Esophagus squamous epithelium (tissue), 5 donors: Measurements from ENCODE around the gene TUFM. TPM values are rescaled to one million over a fixed set of nuclear protein-coding genes. Genes with fewer than 3 reads are reported as not detected.
A peak's percentile ranks its signal among the peaks of the same experiment; 100 is the strongest.
"Not testable (repeated sequence)": the region's sequence is repeated elsewhere in the genome, so short reads cannot be mapped to it uniquely, and the experiment has no call there.

Experiments used
- DNase-seq: peaks from one replicate; lab custom pipeline; 2025; lab: John Stamatoyannopoulos, UW
- H3K27ac ChIP-seq, 4 donors: fragments of 200-600 bp; sonication (generic); one replicate each; pipeline ENCODE4 v1.5.1; 2016 to 2019; ENCODE audit warnings: mild to moderate bottlenecking in 1 of 4
- H3K27me3 ChIP-seq, 4 donors: fragments of 200-600 bp; sonication (generic); 1 replicate in 3 of 4; 2 replicates in 1 of 4; pipeline versions ENCODE4 v1.5.1 to v1.6.0; 2017 to 2021; ENCODE audit warnings: antibody characterized with exemption in 1 of 4
- H3K36me3 ChIP-seq, 3 donors: fragments of 200-600 bp; sonication (generic); one replicate each; pipeline ENCODE4 v1.5.1; 2016 to 2019
- H3K4me1 ChIP-seq, 3 donors: fragments of 200-600 bp; sonication (generic); one replicate each; pipeline ENCODE4 v1.5.1; 2017 to 2019
- H3K4me3 ChIP-seq, 4 donors: fragments of 200-600 bp; sonication (generic); 1 replicate in 3 of 4; 2 replicates in 1 of 4; pipeline ENCODE4 v1.5.1; 2016 to 2019; ENCODE audit warnings: mild to moderate bottlenecking in 2 of 4, moderate library complexity in 1 of 4
- H3K9me3 ChIP-seq, 3 donors: fragments of 200-600 bp; sonication (generic); one replicate each; pipeline ENCODE4 v1.5.1; 2016 to 2019
- POLR2A ChIP-seq, 4 donors: fragments of 450-650 bp; IDR thresholded peaks; one replicate each; pipeline ENCODE4 v1.6.1; 2017; ENCODE audit warnings: antibody characterized with exemption in 4 of 4, mild to moderate bottlenecking in 4 of 4, moderate library complexity in 3 of 4
- WGBS, 2 donors: methylation state at CpG; one replicate each; pipeline ENCODE4 v1.1.5; 2018; 5-methylcytosine and 5-hydroxymethylcytosine counted together
- intact Hi-C: fragments of 100-400 bp; cut with DNase I; formaldehyde crosslinking; loops from one replicate; pipeline ENCODE4 v1.15.0; 2022
- total RNA-seq, 4 donors: library from RNA; depleted of rRNA; stranded (reverse); fragments of >200 nt; gene quantifications; one replicate each; pipeline ENCODE4 v1.1.0, GENCODE V29; 2016
- TF ChIP-seq, protein P1 (sequence below), 6 experiments: fragments of 450-650 bp in 4 of 6; fragments of 200-600 bp in 2 of 6; sonication (generic) in 2 of 6; IDR thresholded peaks; one replicate each; pipeline ENCODE4 v1.5.1; 2016 to 2019; ENCODE audit warnings: antibody characterized with exemption in 6 of 6, mild to moderate bottlenecking in 4 of 6, moderate library complexity in 4 of 6
- donor health status: DM: yes; HTN: yes; CAD: no.

TUFM gene
- total RNA-seq, 4 donors from 2014 or later, result 105 to 143 (median 121) TPM

DNA sequence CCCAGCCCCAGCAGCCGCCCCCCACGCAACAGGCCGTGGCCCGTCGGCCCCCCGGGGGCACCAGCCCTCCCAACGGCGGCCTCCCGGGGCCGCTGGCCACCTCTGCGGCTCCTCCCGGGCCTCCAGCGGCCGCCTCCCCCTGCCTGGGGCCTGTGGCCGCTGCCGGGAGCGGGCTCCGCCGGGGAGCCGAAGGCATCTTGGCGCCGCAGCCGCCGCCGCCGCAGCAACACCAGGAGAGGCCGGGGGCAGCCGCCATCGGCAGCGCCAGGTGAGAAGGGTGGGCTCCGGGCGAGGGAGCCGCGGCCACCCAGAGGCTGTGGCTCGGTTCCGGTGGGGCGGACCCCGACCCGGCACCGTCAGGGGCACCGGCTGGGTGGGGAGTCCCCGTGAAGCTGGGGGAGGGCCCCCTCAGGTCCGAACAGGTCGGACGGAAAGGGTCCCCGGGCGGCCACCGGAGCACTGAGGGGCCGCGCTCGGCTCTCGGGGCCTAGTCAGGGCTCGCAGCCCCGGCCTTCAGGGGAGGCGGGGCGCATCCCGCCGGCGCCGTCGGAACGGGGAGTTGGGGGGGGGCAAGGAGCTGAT is 22.8 kb downstream of the TUFM start:
- DNase-seq, result no peak
- Histone ChIP-seq H3K27me3 (no peaks in the 10 kb centered on the region), H3K4me1 (peaks cover 9 to 34% (median 21%) of the 10 kb centered on the region in 3 donors), H3K4me3 (peak overlapping the region; percentile 92 to 100 (median 98)), H3K9me3 (no peaks in the 10 kb centered on the region), H3K27ac (peak overlapping the region; percentile 99 to 100 (median 100)), H3K36me3 (peaks cover 7 to 34% (median 24%) of the 10 kb centered on the region in 3 donors)
- TF ChIP-seq, protein P1, sequence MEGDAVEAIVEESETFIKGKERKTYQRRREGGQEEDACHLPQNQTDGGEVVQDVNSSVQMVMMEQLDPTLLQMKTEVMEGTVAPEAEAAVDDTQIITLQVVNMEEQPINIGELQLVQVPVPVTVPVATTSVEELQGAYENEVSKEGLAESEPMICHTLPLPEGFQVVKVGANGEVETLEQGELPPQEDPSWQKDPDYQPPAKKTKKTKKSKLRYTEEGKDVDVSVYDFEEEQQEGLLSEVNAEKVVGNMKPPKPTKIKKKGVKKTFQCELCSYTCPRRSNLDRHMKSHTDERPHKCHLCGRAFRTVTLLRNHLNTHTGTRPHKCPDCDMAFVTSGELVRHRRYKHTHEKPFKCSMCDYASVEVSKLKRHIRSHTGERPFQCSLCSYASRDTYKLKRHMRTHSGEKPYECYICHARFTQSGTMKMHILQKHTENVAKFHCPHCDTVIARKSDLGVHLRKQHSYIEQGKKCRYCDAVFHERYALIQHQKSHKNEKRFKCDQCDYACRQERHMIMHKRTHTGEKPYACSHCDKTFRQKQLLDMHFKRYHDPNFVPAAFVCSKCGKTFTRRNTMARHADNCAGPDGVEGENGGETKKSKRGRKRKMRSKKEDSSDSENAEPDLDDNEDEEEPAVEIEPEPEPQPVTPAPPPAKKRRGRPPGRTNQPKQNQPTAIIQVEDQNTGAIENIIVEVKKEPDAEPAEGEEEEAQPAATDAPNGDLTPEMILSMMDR (IDR thresholded peaks at IDR 0.05), result no peak
- TF ChIP-seq POLR2A (IDR thresholded peaks at IDR 0.05), result no peak
- WGBS, 2 donors, result no CpG with 5 or more reads among the region's 62 CpGs
- intact Hi-C loops, result no loop called here

DNA sequence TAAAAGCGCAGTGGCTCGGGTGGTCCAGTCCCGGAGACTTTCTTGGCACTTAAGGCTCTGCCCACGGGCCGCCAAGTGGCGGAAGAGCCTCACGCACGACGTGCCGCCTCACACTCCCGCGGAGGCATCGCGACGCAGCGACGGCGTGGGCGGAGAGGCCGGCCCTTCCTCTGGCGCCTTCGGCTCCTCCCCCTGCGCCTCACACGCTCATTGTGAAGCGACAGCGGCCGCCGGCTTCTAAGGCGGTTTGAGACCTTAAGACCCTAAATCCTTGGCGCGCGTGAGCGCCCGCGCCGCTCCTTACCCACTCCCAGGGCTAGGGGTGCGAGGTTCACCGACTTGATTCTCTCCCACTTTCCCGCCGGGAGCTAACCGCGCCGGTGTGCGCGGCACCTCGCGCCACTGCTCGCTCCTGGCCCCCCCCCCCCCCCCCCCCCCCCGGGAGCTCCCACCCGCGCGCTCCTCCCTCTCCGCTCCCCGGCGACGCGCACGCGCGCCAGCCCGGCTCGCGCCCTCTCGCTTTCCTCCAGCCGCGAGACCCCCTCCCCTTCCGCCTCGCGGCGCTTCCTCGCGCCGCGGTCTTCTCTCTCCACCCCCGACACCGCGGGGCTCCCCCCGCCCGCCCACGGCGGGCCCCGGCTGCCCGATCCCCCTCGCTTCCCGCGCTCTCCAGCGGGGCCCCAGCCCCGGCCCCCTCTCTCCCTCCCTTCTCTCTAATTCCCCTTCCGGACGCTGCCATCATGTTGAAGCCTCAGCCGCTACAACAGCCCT is 23.4 kb downstream of the TUFM start, which contains the start of gene ATXN2L:
TSS of gene ATXN2L (plus strand) at position 480 of the 771 bp plus-strand sequence. CDS start at position 741, 261 bp downstream.
- WGBS, 2 donors, result 0% methylated on average over 6 to 8 of the region's 91 CpGs
- H3K27me3 ChIP-seq, result no peaks in the 10 kb centered on the region
- TF ChIP-seq POLR2A (IDR thresholded peaks at IDR 0.05), result peak in 3 of 4 donors; percentile 12 to 79 (median 72)
- TF ChIP-seq, protein P1 (IDR thresholded peaks at IDR 0.05), result peak in 5 of 6 experiments; percentile 10 to 51 (median 51)
- peaks cover 9 to 34% (median 21%) of the 10 kb centered on the region in 3 donors for H3K4me1 ChIP-seq
- H3K27ac ChIP-seq, result peak within 1 kb of the TSS; percentile 99 to 100 (median 100)
- H3K36me3 ChIP-seq, result peaks cover 7 to 28% (median 24%) of the 10 kb centered on the region in 3 donors
- peak within 1 kb of the TSS; percentile 92 to 100 (median 98) for H3K4me3 ChIP-seq
- DNase-seq, result peak; percentile 63
- intact Hi-C loops, result no loop called here
- H3K9me3 ChIP-seq, result no peaks in the 10 kb centered on the region

DNA sequence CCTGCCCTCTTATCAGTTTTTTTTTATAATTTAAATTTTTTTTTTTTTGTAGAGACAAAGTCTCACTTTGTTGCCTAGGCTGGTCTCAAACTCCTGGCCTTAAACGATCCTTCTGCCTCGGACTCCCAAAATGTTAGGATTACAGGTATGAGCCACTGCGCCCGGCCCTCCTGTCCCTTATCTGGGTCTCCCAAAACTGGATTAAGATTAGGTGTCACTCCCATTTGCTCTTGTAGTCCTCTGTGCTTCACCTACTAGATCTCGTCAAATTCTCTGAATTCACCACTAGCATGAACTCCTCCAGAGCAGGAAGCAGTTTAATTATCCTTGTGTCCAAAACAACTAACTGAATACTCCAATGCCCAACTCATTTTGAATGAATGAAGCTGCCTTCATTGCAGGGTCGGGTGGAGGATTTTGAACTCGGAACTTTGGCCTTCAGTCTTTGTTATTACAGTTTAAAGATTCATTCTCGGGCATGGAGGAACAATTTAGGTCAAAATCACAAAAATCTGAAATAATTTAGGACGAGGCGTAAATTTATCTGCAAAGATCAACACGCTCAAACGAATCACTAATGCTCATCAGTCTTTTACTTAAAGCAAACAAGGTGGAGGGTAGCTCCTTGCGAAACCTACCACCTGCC is 24.2 kb downstream of the TUFM start:
- no peaks in the 10 kb centered on the region for H3K9me3 ChIP-seq
- no peaks in the 10 kb centered on the region for H3K27me3 ChIP-seq
- H3K4me3 ChIP-seq, result peak overlapping the region; percentile 92 to 100 (median 98)
- H3K4me1 ChIP-seq, result peaks cover 9 to 30% (median 21%) of the 10 kb centered on the region in 3 donors
- WGBS, 2 donors, result 25 to 28% methylated on average over 12 to 13 of the region's 13 CpGs
- DNase-seq, result no peak
- intact Hi-C loops, result no loop called here
- peak overlapping the region; percentile 99 to 100 (median 100) for H3K27ac ChIP-seq
- peaks cover 5 to 20% (median 17%) of the 10 kb centered on the region in 3 donors for H3K36me3 ChIP-seq
- TF ChIP-seq, protein P1 (IDR thresholded peaks at IDR 0.05), result no peak
- no peak for TF ChIP-seq POLR2A (IDR thresholded peaks at IDR 0.05)

DNA sequence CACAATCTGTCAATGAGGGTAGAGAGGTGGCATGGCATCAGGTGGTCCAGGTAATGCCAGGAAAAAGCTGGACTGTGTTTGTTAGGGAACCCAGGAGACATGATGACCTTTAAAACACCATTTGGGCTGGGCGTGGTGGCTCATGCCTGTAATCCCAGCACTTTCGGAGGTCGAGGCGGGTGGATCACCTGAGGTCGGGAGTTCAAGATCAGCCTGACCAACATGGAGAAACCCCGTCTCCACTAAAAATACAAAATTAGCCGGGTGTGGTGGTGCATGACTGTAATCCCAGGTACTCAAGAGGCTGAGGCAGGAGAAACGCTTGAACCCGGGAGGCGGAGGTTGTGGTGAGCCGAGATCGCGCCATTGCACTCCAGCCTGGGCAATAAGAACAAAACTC is 25.6 kb downstream of the TUFM start:
- H3K27ac ChIP-seq, DNase-seq, H3K36me3 ChIP-seq, H3K9me3 ChIP-seq, H3K27me3 ChIP-seq, intact Hi-C loops, H3K4me3 ChIP-seq: not testable (repeated sequence)
- 90% methylated on average over 9 to 12 of the region's 13 CpGs for WGBS, 2 donors
- H3K4me1 ChIP-seq, result peaks cover 9 to 20% (median 15%) of the 10 kb centered on the region in 3 donors

DNA sequence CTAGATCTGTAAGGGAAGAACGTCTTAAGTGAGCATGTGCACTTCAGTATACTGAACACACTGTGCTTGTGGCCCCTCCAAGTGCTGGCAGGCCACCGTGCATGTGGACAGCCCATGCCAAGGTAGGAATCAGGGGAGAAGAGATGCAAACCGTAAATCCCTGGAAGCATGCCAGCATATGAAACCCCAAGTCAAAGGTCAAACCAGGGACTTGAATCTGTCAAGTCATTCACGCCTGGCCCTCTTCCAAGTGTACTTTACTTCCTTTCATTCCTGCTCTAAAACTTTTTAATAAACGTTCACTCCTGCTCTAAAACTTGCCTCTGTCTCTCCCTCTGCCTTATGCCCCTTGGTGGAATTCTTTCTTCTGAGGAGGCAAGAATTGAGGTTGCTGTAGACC is 26.1 kb downstream of the TUFM start:
- intact Hi-C loops, result no loop called here
- peaks cover 7 to 15% (median 10%) of the 10 kb centered on the region in 3 donors for H3K4me1 ChIP-seq
- H3K36me3 ChIP-seq, result peaks cover 0 to under 1% (median 0%) of the 10 kb centered on the region in 3 donors
- H3K4me3 ChIP-seq, result no peak overlapping the region
- no peaks in the 10 kb centered on the region for H3K27me3 ChIP-seq
- TF ChIP-seq POLR2A (IDR thresholded peaks at IDR 0.05), result no peak
- TF ChIP-seq, protein P1 (IDR thresholded peaks at IDR 0.05), result no peak
- no peak overlapping the region for H3K27ac ChIP-seq
- no peak for DNase-seq
- no peaks in the 10 kb centered on the region for H3K9me3 ChIP-seq
- 81 to 86% methylated on average over 5 of the region's 5 CpGs for WGBS, 2 donors

DNA sequence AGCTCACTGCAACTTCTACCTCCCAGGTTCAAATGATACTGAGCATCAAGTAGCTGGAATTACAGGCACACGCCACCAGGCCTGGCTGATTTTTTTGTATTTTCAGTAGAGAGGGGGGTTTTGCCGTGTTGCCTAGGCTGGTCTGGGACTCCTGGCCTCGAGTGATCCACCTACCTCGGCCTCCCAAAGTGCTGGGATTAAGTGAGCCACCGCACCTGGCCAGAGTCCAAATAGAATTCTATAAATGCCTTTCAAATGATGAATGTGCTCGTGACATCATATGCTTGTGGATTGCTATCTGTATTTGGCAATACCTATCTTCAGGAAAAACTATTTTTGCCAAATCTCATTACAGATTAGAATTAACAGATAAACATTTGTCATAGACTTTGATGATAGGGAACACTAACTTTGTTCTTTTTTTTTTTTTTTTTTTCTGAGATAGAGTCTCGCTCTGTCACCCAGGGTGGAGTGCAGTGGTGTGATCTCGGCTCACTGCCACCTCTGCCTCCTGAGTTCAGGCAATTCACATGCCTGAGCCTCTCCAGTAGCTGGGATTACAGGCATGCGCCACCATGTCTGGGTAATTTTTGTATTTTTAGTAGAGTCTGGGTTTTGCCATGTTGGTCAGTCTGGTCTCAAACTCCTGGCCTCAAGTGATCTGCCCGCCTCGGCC is 38.6 kb downstream of the TUFM start:
- DNase-seq, H3K36me3 ChIP-seq, intact Hi-C loops, H3K4me1 ChIP-seq, H3K27me3 ChIP-seq, H3K27ac ChIP-seq, H3K4me3 ChIP-seq, H3K9me3 ChIP-seq: not testable (repeated sequence)
- WGBS, 2 donors, result no CpG with 5 or more reads among the region's 11 CpGs
